ENCODE results near the gene RPUSD1.

Gene RPUSD1

GRCh38 chr16:772959-773358 is 15.2 kb downstream of the RPUSD1 start:
- H3K4me3 ChIP-seq (replicated peaks in 1 of 2; ENCODE audit: low read depth in 2 of 2, low read length in 2 of 2), result no peak overlapping the region
- no peak for DNase-seq (ENCODE audit: low read depth in 2 of 2)
- no peak for TF ChIP-seq CTCF (IDR thresholded peaks at IDR 0.05; ENCODE audit: low read depth, low read length)

DNA sequence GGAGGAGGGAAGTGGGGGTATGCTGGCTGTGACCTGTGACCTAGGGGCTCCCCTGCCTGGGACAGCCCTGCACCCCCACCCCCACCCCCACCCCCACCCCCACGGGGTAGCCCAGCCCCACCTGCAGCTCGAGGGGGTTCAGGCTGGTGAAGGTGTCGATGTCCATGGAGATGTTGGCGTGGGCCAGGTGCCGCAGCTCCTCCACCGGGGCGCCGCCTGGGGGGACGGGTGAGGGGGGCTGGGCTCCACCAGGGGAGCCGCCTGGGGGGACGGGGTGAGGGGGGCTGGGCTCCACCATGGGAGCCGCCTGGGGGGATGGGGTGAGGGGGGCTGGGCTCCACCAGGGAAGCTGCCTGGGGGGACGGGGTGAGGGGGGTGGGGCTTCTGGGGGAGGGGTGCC is 17.8 kb downstream of the RPUSD1 start:
- no peak overlapping the region for H3K4me3 ChIP-seq (replicated peaks in 1 of 2; ENCODE audit: low read depth in 2 of 2, low read length in 2 of 2)
- no peak for DNase-seq (ENCODE audit: low read depth in 2 of 2)
- TF ChIP-seq CTCF (IDR thresholded peaks at IDR 0.05; ENCODE audit: low read depth, low read length), result no peak

DNA sequence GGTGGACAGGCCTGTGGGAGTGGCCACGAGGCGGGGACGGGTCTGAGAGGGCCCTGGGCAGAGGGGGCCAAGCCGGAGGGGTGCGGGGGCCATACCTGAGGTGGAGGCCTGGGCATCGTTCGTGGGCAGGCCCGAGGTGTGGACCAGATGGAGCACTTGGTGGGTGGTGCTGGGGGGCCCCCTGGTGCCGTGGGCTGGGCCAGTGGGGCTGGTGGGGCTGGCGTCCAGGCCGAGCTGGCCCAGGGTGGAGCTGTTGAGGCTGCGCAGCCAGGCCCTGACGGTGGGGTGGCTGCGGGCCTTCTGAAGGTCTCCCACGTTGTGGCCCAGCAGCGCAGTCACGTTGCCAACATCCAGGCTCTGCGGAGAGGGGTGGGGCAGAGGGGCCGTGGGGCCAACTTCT is 18.2 kb downstream of the RPUSD1 start:
- H3K4me3 ChIP-seq (replicated peaks in 1 of 2; ENCODE audit: low read depth in 2 of 2, low read length in 2 of 2), result no peak overlapping the region
- TF ChIP-seq CTCF (IDR thresholded peaks at IDR 0.05; ENCODE audit: low read depth, low read length), result no peak
- no peak for DNase-seq (ENCODE audit: low read depth in 2 of 2)

DNA sequence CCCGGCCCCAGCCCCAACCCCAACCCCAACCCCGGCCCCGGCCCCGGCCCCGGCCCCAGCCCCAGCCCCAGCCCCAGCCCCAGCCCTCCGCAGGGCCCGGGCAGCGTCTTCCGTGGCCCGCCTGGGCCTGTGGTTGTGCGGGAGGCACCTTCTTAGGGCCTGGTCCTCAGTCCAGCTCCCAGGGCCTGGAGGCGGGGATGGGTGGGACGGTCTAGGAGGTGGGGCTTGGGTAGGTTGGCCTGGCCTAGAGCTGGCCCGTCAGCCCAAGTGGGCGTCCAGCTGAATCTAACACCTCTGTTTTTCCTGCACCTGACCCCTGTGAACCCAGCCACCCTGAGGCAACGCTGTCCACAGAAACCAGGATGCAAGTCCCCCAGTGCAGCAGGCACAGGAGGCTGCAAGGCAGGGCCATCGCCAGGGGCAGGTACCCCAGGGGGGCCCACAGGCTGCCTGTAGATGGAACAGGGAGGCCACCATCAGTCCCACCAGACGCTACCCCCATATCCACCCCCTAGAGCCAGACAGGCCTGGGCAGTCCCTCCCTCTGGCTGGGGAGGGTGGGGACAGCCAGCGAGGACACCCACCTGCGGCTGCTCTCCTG is 18.9 kb downstream of the RPUSD1 start:
- no peak for TF ChIP-seq CTCF (IDR thresholded peaks at IDR 0.05; ENCODE audit: low read depth, low read length)

DNA sequence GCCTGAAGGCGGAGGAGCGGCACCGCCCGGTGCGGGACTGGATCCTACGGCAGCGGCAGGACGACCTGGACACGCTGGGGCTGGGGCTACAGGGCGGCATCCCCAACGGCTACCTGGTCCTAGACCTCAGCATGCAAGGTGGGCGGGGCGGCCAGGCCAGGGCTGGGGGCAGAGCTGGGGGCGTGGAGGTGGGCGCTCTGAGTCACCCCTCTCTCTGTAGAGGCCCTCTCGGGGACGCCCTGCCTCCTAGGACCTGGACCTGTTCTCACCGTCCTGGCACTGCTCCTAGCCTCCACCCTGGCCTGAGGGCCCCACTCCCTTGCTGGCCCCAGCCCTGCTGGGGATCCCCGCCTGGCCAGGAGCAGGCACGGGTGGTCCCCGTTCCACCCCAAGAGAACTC is 19.8 kb downstream of the RPUSD1 start:
- H3K4me3 ChIP-seq (replicated peaks in 1 of 2; ENCODE audit: low read depth in 2 of 2, low read length in 2 of 2), result no peak overlapping the region
- no peak for TF ChIP-seq CTCF (IDR thresholded peaks at IDR 0.05; ENCODE audit: low read depth, low read length)
- DNase-seq (ENCODE audit: low read depth in 2 of 2), result no peak

More for the DNA sequence above, 18.9 kb downstream of the RPUSD1 start:
- DNase-seq (ENCODE audit: low read depth in 2 of 2), result no peak
- H3K4me3 ChIP-seq (replicated peaks in 1 of 2; ENCODE audit: low read depth in 2 of 2, low read length in 2 of 2), result no peak overlapping the region

GRCh38 chr16:767743-768235 is 20.4 kb downstream of the RPUSD1 start:
- H3K4me3 ChIP-seq (replicated peaks in 1 of 2; ENCODE audit: low read depth in 2 of 2, low read length in 2 of 2), result no peak overlapping the region
- TF ChIP-seq CTCF (IDR thresholded peaks at IDR 0.05; ENCODE audit: low read depth, low read length), result no peak

More at GRCh38 chr16:767743-768235, 20.4 kb downstream of the RPUSD1 start:
- DNase-seq (ENCODE audit: low read depth in 2 of 2), result no peak
